Measurements from ENCODE around the gene SLC23A3.

- TF ChIP-seq SP1 (IDR thresholded peaks at IDR 0.05): no peak
- no peak for TF ChIP-seq ZNF384 (IDR thresholded peaks at IDR 0.05)
- no peak for TF ChIP-seq FOXK2 (IDR thresholded peaks at IDR 0.05)
- TF ChIP-seq ARNT (IDR thresholded peaks at IDR 0.05): no peak
- no peak for TF ChIP-seq ELF4 (IDR thresholded peaks at IDR 0.05)
- no peak for TF ChIP-seq NFRKB (IDR thresholded peaks at IDR 0.05)
- no peak for TF ChIP-seq TARDBP (IDR thresholded peaks at IDR 0.05)
- TF ChIP-seq FOXM1 (IDR thresholded peaks at IDR 0.05; ENCODE audit: borderline replicate concordance): no peak
- no peak for TF ChIP-seq SUZ12 (IDR thresholded peaks at IDR 0.05)
- TF ChIP-seq HDGF (IDR thresholded peaks at IDR 0.05; ENCODE audit: borderline replicate concordance): no peak
- TF ChIP-seq PKNOX1 (IDR thresholded peaks at IDR 0.05): no peak
- no peak for TF ChIP-seq BHLHE40 (IDR thresholded peaks at IDR 0.05; ENCODE audit: borderline replicate concordance)
Observed at GRCh38 chr2:219163156-219163555, 6.7 kb downstream of the SLC23A3 start.

Measured in HEK293T (cell line).